ENCODE results near the gene SERPINB10.

DNA sequence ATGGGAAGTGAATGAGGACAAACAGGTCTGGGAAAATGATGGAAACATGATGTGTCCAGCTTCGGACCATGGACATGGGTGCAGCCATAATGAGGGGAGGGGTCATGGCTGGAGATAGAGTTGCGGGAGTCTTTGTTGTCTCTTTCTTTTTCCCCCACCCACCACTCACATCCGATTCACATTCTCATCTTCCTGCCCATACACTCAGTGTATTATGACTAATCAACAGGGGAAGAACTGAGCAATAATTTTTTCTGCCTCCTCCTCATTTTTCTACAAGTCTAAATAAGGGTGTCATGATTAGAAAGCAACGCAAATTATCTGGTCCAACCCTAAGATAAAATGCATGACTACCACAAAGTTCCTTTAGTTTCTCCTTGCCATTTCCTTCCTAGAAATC lies 25.9 kb upstream of the SERPINB10 start:
- TF ChIP-seq EZH2 (IDR thresholded peaks at IDR 0.05; ENCODE audit: low read length, unreplicated experiment), result no peak
- no peak for TF ChIP-seq EZH2phosphoT487 (IDR thresholded peaks at IDR 0.05; ENCODE audit: borderline replicate concordance, low read length)
- TF ChIP-seq CTCF (conservative IDR thresholded peaks at IDR 0.05; ENCODE audit: low read depth, low read length), result no peak
